HG03521 (cell line): Measurements from ENCODE around the gene ITGA3.

Experiments
- ATAC-seq: cut with Tn5 transposase; IDR thresholded peaks from one replicate; pipeline ENCODE4 v1.9.1; 2021; ENCODE audit warnings: mild to moderate bottlenecking, moderate library complexity; ENCODE audit not compliant: unreplicated experiment

The ITGA3 gene

DNA sequence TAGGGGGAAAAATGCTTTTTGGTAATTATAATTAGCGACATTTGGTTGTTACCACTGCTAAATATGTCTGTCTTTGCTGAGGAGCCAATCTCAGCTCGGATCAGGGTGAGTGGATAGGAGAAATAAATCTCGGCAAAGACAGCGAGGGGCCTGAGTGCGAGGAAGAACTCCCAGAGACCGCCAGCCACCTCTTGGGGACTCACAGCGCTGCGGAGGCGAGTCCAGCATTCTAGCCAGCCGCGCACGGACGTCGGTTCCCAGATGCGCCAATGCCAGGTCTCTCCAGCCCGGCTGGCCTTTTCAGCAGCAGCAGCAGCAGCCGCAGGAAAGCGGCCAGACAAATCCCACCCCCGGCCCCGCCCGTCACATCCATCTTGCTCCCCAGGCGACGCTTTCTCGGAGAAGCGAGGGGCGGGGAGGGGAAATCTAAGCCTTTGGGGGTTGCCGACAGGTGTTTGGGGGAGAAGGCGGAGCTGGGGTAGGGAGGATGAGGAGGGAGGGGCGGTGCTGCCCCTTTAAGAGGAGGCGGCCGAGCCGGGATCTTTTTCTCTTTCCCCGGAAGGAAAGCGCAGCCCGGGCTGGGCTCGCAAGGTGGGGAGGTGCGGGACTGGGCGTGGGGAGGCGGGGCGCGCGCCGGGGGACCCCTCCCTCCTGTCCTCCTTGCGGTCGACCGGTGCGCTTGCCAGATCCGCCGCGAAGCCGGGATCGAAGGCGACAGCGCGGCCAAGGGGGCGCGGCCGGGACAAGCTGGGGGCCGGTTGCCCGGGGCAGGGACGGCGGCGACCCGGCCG is at the start of gene ITGA3:
Gene ITGA3 (plus strand): TSS at position 685 of the 791 bp plus-strand sequence. CDS start 330 bp downstream, outside the sequence.
- peak; percentile 35 for ATAC-seq

DNA sequence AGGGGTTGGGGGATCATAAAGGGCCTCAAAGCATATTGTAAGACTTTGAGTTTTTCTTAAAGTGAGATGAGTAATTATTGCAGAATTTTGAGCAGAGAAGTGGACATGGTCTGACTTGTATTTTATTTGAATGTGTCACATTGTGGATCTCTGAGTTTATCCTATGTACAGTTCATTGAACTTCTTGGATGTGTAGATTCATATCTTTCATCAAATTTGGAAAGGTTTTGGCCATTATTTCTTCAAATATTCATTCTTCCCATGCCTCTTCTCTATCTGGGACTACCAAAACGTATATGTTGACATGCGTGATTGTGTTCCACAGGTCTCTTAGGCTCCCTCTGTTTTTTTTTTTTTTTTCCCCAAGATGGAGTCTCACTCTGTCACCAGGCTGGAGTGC is 46.6 kb upstream of the ITGA3 start:
- ATAC-seq: no peak

DNA sequence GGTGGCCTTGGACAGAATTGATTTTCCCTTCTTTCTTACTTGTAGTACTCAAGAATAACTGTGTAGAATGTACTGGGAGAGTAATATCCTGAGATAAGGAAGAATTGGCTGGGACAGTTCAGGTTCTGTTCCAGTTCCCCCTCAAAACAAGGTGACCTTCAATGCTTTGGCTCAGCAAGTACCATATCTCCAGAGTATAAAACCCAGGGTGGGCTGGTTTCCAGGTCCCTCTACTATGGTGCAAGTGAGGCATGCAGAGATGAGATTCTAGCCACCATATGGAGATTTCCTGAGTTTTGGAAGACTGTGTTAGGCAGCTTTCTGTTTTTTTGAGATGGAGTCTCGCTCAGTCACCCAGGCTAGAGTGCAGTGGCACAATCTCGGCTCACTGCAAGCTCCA is 42.8 kb upstream of the ITGA3 start:
- ATAC-seq: no peak

DNA sequence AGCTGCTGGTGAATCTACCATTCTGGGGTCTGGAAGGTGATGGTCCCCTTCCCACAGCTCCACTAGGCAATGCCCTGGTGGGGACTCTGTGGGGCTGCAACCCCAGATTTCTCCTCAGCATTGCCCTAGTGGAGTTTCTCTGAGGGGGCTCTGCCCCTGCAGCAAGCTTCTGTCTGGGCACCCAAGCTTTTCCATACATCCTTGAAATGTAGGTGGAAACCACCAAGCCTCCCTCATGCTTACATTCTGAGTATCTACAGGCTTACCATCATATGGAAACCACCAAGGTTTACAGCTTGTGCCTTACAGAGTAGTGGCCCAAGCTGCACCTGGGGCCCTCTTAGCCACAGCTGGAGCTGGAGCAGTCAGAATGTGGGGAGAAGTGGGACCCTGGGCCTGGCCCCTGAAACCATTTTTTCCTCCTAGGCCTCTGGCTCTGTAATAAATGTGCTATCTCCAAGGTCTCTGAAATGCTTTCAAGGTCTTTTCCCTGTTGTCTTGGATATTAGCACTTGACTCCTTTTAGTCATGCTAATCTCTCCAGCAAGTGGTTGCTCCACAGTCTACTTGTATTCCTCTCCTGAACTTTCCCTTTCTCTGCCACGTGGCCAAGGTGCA is 41.3 kb upstream of the ITGA3 start:
- no peak for ATAC-seq

DNA sequence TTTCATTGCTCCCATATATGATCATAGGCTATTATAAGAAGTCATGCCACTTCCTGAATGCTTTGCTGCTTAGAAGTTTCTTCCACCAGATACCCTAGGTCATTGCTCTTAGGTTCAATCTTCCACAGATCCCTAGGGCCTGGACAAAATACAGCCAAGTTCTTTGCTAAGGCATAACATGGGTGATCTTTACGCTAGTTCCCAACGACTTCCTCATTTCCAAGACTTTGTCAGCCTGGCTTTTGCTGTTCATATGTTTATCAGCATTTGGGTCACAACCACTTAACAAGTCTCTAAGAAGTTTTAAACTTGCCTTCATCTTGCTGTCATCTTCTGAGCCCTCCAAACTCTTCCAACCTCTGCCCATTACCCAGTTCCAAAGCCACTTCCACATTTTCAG is 40.8 kb upstream of the ITGA3 start:
- no peak for ATAC-seq

DNA sequence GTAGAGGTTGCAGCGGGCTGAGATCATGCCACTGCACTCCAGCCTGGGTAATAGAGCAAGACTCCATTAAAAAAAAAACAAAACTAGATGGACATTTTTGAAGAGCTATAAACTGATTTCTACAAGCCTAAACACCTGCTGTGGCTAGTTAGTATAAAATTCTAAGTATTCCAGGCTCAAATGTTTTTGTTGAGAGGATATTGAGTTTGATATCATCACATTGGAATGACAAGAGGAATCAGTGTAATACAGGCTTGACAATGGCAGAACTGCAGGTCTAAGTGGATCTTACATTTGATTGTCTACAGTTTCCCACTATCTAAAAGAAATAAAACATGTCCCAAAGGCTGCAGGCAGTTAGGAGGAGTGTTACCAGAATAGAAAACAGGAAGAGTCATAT is 37.0 kb upstream of the ITGA3 start:
- ATAC-seq: no peak

DNA sequence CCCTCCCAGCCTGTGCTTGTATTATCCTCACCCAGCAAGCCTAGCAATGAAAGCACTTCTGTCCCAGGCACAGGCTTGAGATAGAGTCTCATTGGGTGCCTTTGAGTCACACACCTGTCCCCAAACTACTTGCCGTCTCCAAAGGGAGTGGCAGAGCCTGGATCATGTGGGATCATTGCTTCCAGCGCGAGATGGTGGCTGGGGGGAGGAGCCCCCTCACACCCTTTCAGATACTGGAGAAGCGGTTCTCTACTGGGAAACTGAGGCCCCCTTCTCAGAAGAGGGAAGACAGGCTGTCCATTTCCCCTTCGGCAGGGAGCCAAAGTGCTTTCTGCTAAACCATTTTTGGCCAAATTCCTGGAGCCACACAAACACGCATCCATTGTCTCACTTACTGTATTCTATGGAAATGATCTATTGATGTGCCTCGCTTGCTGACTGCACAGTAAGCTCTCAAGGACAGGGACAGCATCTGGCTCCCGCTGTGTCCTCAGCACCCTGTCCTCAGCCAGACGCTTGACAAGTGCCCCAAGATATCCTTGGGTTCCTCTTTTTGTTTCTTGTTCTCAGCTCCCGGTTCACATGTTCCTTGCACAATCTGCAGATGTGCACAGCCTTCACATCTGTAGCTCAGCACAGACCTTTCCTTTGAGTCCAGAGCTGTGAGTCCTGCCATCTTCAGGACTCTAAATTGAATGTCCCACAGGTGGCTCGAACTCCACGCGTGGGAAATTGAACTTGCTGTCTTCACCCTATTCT is 34.9 kb upstream of the ITGA3 start:
- no peak for ATAC-seq

DNA sequence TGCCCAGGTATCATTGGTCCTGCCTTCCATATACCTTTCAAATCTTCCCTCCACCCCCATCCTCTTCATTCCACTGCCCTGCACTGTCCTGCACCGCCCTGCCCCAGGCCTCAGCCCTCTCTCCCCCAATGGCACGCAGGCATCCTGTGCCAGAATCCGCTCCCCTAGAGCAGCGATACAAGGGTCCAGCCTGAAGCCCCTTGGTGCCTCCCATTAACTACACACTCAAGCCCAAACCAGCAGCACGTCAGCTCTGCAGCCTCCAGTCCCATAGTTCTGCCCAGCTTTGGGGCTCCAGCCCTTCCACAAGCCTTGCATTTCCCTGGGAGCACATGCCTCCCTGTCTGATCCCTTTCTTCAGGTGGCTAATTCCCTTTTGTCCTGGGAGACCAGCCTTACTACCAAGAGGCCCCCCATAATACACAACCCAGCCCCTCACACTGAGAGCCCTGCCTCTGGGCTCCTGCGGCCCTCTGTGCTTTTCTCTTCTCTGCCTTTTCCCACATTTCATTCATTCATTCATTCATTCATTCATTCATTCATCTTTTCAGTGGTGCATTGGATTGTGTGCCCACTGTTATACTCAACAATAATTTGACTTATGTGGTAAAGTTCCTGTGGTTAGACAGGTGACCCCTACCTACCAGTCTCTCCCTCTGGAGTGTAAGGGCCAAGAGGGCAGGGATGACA is 34.1 kb upstream of the ITGA3 start:
- no peak for ATAC-seq

DNA sequence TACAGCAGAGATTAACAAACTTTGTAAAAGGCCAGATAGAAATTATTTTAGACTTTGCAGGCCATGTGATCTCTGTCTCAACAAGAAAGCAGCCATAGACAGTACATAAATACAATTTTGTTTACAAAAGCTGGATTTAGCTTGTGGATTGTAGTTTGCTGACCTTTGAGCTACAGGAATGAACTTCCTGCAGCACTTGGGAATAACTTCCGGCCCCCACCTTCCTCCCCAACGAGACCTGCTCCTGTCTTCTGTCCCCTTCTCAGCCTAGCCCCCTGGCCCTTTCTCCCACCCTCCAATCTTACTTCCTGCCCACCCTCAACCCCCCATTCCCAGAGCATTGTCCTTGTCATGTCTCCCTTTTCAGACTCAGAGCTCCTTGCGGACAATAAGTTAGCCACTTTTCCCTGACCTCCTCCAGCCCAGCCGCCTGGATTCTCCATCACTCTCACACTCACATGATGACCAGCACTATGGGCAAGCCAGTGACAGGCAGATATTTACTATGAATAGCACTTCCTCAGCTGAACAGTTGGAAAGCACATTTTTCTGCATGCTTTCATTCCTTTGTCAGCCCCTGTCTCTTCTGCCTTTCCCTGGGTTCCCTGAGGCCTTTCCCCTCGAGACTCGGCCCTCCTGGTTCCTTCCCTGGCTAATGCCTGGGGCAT is 33.3 kb upstream of the ITGA3 start:
- ATAC-seq: no peak

DNA sequence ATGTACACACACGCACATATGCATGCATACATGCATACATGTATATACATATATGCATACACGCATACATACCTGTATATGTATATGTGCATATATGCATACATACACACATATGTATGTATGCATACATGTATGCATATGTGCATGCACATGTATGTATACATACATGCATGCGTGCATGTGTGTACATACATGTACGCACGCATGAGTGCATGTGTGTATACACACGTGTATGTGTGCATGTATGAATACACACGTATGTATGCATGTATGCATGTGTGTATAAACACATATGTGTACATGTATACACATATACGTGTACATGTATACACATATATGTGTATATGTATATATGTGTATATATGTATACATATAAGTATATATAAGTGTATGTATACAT is 32.4 kb upstream of the ITGA3 start:
- no peak for ATAC-seq

DNA sequence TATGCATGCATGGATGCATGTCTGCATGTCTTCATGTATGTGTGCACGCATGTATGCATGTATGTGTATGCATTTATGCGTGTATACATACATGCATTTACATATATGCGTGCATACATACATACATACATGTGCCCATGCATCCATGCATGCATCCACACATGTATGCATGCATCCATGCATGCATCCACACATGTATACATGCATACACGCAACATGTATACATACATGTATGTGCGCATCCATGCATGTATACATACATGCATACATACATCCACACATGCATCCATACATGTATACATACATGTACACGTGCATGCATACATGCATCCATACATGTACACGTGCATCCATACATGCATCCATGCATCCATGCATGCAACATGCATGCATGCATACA is 31.1 kb upstream of the ITGA3 start:
- no peak for ATAC-seq

DNA sequence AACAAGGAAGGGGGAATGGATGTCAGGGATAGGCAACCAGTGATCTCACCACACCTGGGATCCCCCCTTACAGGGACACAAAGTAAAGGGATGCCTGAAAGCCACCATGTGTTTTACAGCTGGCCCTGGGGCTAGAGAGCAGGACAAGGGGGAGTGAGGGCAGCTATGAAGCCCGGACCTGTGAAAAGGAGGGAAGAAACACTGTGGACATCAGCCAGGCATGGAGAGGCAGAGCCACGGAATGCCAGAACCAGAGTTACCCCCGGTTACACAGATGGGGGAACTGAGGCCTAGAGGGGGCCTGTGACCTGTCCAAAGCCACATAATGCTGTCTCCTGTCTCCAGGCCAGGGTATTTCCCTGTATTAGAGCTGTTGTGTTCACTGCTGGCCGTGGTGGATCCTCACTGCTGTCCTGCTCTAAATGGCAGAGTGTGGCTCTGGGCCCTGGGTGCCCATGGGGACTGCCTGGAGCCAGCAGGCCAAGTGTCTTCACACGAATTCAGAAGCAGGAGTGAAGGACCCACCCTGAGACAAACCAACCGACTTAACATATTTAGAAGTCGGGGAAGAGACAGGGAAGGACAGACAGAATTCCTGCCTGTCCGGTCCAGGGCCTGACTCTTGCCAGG is 29.7 kb upstream of the ITGA3 start:
- ATAC-seq: no peak

DNA sequence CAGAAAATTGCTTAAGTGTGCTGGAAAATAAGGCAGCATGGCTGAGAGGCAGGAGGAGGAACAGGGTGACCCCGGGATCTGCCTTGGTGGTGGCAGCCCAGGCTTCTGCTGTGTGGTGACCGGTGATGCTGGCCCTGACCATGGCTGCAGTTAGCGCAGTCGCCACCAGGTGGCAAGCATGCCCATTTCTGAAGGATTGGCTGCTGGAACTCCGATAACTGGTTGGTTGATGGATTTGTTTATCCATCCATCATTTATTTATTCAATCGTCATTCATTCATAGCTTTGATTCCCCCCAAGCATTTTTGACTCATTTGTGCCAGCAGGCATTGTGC is 29.1 kb upstream of the ITGA3 start:
- ATAC-seq: no peak

DNA sequence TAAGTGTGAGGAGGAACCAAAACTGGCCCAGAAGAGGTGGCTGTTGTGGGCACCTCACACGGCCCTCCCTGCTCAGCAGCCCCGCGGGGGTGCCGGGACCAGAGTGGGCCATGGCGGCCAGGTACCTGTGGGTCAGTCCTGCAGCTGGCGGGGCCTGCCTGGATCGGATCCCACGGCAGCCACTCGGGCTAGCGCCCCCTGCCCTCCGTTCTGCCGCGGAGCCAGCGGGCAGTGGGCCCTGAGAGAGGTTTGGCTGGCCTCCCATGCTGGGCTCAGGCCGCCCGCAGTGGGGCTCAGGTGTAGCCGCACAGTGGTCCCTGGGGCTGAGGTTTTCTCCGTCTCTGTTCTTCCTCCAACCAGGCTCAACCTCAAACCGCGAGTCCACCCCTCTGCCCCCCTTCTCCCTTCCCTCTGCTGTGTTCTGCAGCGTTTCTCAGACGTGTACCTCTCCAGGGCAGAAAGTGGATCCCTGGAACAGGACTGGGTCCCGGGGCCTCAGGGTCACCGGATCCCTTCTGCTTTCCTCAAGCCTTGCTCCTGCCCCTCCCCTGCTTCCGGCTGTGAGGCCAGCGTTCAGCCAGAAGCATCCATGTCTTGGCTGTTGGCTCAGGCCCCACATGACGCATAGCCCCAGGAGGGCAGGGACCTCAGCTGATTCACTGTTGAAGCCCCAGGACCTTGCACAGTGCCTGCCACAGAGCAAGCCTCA is 28.6 kb upstream of the ITGA3 start:
- ATAC-seq: no peak

DNA sequence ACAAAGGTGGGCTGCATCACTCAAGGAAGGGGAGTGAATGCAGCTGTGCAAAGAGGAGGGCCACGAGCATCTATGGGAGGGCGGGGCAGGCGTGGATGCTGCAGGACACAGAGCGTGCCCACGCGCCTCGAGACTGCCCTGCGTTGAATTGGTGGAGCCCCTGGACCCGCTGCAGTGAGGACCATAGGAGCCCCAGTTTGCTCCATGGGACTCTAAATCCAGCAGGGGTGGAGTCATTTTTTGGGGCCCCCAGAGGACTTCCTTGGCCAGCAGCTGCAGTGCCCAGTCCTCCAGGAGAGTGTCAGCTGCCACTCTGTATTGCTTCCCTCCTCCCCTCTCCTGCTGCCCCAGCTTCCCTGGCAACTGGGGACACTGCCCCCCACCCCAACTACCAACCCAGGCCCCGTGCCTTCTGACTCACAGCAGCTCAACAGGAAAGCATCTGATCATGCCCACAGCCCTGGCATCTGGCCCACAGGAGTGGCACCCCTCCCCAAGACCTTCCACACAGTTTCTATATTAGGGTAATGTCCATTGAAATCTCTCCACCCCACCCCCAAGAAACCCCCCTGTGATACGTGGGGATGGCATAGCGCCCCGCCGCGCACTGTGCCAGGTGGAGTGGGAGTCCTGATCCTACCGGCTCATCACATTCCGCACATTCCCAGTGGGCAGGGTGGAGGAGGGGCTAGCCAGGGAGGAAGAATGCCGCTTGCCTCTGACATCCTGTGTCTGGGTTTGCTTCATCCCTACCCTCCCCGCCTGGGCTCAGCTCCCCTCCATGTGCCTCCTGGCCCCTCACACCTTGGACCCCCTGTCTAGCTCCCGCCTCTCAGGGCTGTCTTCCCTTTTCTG is 27.8 kb upstream of the ITGA3 start:
- ATAC-seq: no peak

DNA sequence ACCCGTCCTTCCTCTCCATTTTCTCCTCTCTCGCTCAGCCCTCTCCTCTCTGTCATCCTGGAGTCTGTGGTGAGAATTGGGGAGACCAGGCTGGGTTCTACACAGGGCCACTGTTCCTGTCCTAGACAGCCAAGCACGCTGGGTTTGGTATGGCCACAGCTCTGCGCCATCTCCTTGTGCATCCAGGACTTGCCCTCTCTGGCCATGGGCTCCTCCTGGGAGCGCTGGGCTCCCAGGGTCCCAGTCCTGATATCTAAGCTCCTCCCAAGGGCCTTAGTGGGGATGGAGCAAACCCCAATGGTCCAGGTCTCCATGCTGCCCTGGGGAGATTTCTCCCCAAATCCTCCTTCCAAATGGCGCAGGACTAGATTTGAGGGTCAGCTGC is 27.2 kb upstream of the ITGA3 start:
- no peak for ATAC-seq

DNA sequence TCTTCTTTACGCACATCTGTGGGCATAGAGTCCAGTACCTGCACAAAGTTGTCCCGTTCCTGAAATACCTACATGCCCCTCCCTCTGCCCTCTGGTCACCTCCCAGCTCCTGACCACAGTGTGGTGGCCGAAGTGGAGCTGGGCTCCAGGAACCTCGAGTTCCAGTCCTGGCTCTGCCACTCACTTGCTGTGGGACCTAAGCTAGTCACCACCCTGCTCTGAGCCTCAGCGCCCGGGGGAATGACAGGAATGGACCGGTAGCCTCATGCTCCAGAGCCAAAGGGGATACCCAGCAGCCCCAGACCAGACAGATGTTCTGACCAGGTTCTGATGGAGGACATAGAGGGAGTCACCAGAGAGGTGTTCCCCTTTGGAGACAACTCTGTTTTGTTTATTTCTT is 26.7 kb upstream of the ITGA3 start:
- ATAC-seq: no peak

DNA sequence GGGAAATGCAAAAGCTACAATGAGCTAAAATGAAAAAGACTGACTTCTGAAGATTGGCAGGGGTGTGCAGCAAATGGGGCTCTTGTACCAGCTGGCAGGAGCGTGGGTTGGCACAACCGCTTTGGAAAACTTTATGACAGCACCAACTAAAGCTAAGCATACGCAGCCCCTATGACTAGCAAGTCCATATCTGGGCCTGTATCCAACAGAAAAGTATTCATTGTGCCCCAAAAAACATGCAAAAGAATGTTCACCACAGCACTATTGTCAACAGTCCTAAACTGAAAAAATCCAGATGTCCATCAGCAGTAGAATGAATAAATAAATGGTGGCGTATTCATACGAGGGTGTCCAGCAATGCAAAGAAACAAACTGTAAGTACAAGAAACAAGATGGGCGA is 22.6 kb upstream of the ITGA3 start:
- ATAC-seq: no peak
